Thyroid gland (tissue), 4 donors: ENCODE measurements around the gene CALCOCO2.

Experiments
- CTCF ChIP-seq, 6 experiments: fragments of 200-600 bp in 3 of 6; fragments of 450-650 bp in 3 of 6; sonication (generic) in 3 of 6; IDR thresholded peaks; one replicate each; pipeline ENCODE4 v1.5.1; 2016 to 2019; ENCODE audit warnings: antibody characterized with exemption in 6 of 6, mild to moderate bottlenecking in 2 of 6, inconsistent platforms in 1 of 6, moderate library complexity in 1 of 6
- POLR2A ChIP-seq, 2 donors: fragments of 450-650 bp; IDR thresholded peaks; one replicate each; pipeline ENCODE4 v1.6.1; 2017; ENCODE audit warnings: antibody characterized with exemption in 2 of 2, mild to moderate bottlenecking in 2 of 2, moderate library complexity in 1 of 2

DNA sequence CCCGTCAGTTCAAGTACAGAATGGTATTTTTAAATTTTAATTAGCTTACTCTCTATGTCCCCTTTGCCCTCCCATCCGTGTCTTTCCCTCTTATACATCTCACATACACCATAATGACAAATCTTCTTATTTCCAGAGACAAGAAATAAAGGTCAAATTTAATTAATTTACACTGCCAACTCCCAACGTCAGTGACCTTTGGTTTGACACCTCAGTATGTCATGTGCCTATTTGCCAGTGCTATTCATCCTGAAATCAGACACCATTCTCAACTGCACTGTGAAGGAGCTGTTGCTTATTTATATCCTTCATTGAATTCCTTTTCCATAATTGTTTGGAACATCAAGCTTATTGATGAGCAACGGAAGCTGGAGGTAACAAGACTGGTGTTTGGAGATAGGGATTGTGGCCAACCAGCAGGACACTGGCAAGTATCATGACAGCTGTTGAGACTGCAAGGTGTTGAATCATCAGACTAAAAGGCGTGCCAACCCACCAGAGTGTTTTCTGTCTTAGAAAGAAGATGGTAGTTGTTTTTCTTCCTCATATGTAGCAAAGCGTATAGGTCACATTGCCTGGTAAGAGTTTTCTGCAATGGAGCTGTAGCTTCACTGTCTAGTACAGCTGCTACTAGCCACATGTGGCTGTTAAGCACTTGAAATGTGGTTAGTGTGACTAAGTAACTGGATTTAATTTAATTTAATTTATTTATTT is 12.5 kb downstream of the CALCOCO2 start:
- no peak for TF ChIP-seq CTCF (IDR thresholded peaks at IDR 0.05)
- TF ChIP-seq POLR2A (IDR thresholded peaks at IDR 0.05): no peak
